Ovary (tissue), 9 donors: Measurements from ENCODE around the gene TNRC6C. TPM values are rescaled to one million over a fixed set of nuclear protein-coding genes. Genes with fewer than 3 reads are reported as not detected.

Experiments
- DNase-seq, 5 donors: peaks; one replicate each; pipeline ENCODE4 v3.0.0-alpha.2; 2019 to 2020
- H3K27ac ChIP-seq, 2 donors: fragments of 200-600 bp; one replicate each; pipeline versions ENCODE4 v1.5.1 to v1.8.0; 2019 to 2022
- H3K27me3 ChIP-seq: fragments of 200-600 bp; one replicate; pipeline ENCODE4 v1.8.0; 2022
- H3K36me3 ChIP-seq: fragments of 200-600 bp; sonication (generic); one replicate; pipeline ENCODE4 v1.5.1; 2019
- H3K4me1 ChIP-seq: one replicate; pipeline ENCODE4 v1.8.1; 2013; ENCODE audit warnings: mild to moderate bottlenecking, moderate library complexity; ENCODE audit not compliant: insufficient read depth
- H3K4me3 ChIP-seq: fragments of 200-600 bp; sonication (generic); one replicate; pipeline ENCODE4 v1.5.1; 2017
- H3K9me3 ChIP-seq, 2 donors: fragments of 200-600 bp in 1 of 2; sonication (generic) in 1 of 2; one replicate each; pipeline versions ENCODE4 v1.5.1 to v1.8.1; 2013 to 2019; ENCODE audit warnings: mild to moderate bottlenecking in 1 of 2, moderate library complexity in 1 of 2
- CTCF ChIP-seq, 3 donors: fragments of 450-650 bp in 2 of 3; fragments of 200-600 bp in 1 of 3; IDR thresholded peaks; one replicate each; pipeline versions ENCODE4 v1.5.1 to v1.8.0; 2016 to 2022; ENCODE audit warnings: antibody characterized with exemption in 3 of 3, mild to moderate bottlenecking in 1 of 3
- EP300 ChIP-seq: sonication (generic); formaldehyde crosslinking; IDR thresholded peaks from one replicate; pipeline ENCODE4 v1.6.1; 2017; ENCODE audit warnings: antibody characterized with exemption
- POLR2A ChIP-seq: fragments of 450-650 bp; IDR thresholded peaks from one replicate; pipeline ENCODE4 v1.6.1; 2017; ENCODE audit warnings: antibody characterized with exemption, mild to moderate bottlenecking, moderate library complexity
- WGBS, 3 donors: extraction: QIAGEN DNeasy Blood & Tissue Kit in 1 of 3; methylation state at CpG; one replicate each; pipeline versions ENCODE4 v1.1.5 to v1.1.7; 2013 to 2017; 5-methylcytosine and 5-hydroxymethylcytosine counted together
- intact Hi-C, 4 donors: fragments of 100-400 bp; cut with DNase I; formaldehyde crosslinking; loops; one replicate each; pipeline versions ENCODE4 v1.11.0 to v1.15.1; 2022 to 2023
- polyA plus RNA-seq, 2 donors: library from polyadenylated mRNA; stranded (reverse); fragments of 200-250 nt in 1 of 2; fragments of 350-450 nt in 1 of 2; fragmentation: Illumina TruSeq in 1 of 2; extraction: RNeasy Lipid Tissue Mini Kit (QIAGEN cat#74804) in 1 of 2; gene quantifications; one replicate each; pipeline ENCODE4 v1.2.3, GENCODE V29; 2013 to 2014
- total RNA-seq, 7 donors: library from RNA; depleted of rRNA in 2 of 7; stranded (reverse); fragments of >200 nt in 2 of 7; fragmentation: NEBNext Ultra II Directional in 3 of 7; extraction: Animal tissue kit (Norgen Biotek cat#: 25700) in 3 of 7; gene quantifications; one replicate each; pipeline versions ENCODE4 v1.1.0 to v1.2.4, GENCODE V29; 2016 to 2023
- donor health status: DM: no; HTN: no; CAD: no; lungs with moderate emphysema.
- donor health status: DM: no; HTN: no; CAD: no.
- donor health status: Bipolar disorder and iron deficiency.
- donor health status: DM: yes; HTN: yes; CAD: no.
- donor health status: DM: no; HTN: no; CAD: no.
- donor health status: DM: yes; HTN: yes; CAD: no.

Gene TNRC6C
- total and polyA plus RNA-seq, 9 donors, result 8.7 to 45.3 (median 32.5) TPM

DNA sequence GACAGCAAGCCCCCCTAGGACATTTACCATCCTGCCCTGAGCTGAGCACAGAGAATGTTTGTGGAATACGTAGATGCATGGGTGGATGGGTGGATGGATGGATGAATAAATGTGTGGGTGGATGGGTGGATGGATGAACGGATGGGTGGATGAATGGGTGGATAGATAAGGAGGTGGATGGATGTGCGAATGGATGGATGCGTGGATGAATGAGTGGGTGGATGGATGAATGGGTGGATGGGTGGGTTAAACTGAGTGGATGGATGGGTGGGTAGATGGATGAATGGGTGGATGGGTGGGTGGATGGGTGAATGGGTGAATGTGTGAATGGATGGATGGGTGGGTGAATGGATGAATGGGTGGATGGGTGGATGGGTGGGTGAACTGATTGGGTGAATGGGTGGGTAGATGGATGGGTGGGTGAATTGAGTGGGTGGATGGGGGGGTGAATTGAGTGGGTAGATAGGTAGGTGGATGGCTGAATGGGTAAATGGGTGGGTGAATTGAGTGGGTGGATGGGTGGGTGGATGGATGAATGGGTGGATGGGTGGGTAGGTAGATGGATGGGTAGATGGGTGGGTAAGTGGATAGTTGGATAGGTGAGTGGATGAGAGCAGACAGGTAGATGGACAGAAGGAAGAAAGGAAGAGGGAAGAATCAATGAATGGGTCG, 164.9 kb downstream of the TNRC6C start:
- no peak for TF ChIP-seq EP300
- no peak for TF ChIP-seq CTCF (IDR thresholded peaks at IDR 0.05)
- TF ChIP-seq POLR2A, result no peak
- WGBS, 3 donors, result 93 to 96% (median 95%) methylated on average over 5 of the region's 5 CpGs
- Histone ChIP-seq H3K27me3 (no peaks in the 10 kb centered on the region), H3K36me3 (no peaks in the 10 kb centered on the region), H3K4me3 (no peak overlapping the region), H3K9me3 (no peaks in the 10 kb centered on the region), H3K4me1 (no peaks in the 10 kb centered on the region), H3K27ac (no peak overlapping the region)
- no peak for DNase-seq
- intact Hi-C loops, result loop anchor here in 1 of 4 donors (10.0 kb wide), 1 partner anchor 251 kb away; the partner anchor contains the start of gene PGS1

DNA sequence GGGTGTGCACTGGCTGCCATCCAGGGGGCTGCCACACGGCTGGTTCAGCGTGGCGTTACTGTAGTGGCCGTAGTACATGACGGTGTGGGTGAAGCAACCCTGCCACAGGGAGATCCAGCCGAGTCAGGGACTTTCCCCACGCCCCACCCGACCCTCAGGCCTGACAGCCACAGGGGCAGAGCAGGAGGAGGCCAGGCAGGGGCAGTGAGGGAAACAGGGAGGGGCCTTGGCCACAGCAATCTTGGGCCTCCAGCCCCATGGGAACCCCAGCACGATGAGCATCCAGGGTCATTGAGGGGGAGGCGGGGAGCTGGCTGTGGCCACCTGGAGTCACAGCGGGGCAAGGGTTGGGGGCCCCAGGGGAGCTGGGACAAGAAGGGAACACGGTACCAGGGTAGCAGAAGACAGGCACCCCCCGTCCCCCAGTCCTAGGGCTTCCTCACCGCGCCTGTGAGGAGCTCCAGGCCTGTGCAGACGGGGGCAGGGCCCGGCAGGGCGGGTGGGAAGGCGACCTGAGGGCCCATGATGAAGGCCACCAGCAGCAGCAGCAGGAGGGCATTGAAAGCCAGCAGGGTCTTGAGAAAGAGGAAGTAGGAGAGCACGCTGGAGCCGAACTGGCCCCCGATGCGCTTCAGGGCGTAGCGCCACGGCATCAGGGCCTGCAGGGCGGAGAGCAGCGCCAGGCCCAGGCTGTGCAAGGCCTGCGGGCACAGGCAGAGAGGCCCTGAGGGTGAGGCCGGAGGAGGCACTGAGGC, 165.8 kb downstream of the TNRC6C start:
- 81 to 90% (median 88%) methylated on average over 28 to 30 of the region's 30 CpGs for WGBS, 3 donors
- intact Hi-C loops, result loop anchor here in 1 of 4 donors (10.0 kb wide), 1 partner anchor 251 kb away; the partner anchor contains the start of gene PGS1
- no peaks in the 10 kb centered on the region for H3K9me3 ChIP-seq
- H3K27me3 ChIP-seq, result no peaks in the 10 kb centered on the region
- H3K36me3 ChIP-seq, result no peaks in the 10 kb centered on the region
- H3K27ac ChIP-seq, result no peak overlapping the region
- no peaks in the 10 kb centered on the region for H3K4me1 ChIP-seq
- TF ChIP-seq EP300 (no peak), CTCF (IDR thresholded peaks at IDR 0.05) (no peak), POLR2A (no peak)
- DNase-seq, result no peak
- no peak overlapping the region for H3K4me3 ChIP-seq

DNA sequence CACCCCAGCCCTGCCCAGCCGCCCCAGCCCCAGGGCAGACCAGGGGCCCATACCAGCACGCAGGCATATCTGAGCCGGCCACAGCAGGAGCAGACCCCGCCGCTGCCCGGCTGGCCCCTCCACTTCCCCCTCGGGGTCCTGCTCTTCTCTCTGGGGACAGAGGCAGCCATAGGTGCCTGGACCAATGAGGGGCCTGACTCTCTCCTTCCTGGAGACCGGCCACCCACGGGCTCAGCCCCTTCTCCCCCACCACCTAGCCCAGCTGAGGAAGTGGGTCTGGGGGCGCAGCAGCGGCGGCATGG, 166.3 kb downstream of the TNRC6C start:
- DNase-seq, result no peak
- Histone ChIP-seq H3K4me1 (no peaks in the 10 kb centered on the region), H3K9me3 (no peaks in the 10 kb centered on the region), H3K4me3 (no peak overlapping the region), H3K36me3 (no peaks in the 10 kb centered on the region), H3K27ac (no peak overlapping the region), H3K27me3 (no peaks in the 10 kb centered on the region)
- WGBS, 3 donors, result 69 to 82% (median 82%) methylated on average over 12 of the region's 12 CpGs
- intact Hi-C loops, result loop anchor here in 1 of 4 donors (10.0 kb wide), 1 partner anchor 250 kb away; the partner anchor contains the start of gene PGS1
- TF ChIP-seq CTCF (IDR thresholded peaks at IDR 0.05), result no peak

GRCh38 chr17:78125138-78125913, 166.8 kb downstream of the TNRC6C start:
- no peak overlapping the region for H3K4me3 ChIP-seq
- no peak for TF ChIP-seq EP300
- TF ChIP-seq POLR2A, result no peak
- TF ChIP-seq CTCF (IDR thresholded peaks at IDR 0.05), result no peak
- no peaks in the 10 kb centered on the region for H3K36me3 ChIP-seq
- no peak overlapping the region for H3K27ac ChIP-seq
- DNase-seq, result no peak
- WGBS, 3 donors, result 78 to 85% (median 83%) methylated on average over 24 to 39 of the region's 39 CpGs
- intact Hi-C loops, result loop anchor here in 1 of 4 donors (10.0 kb wide), 1 partner anchor 249 kb away; the partner anchor contains the start of gene PGS1
- H3K9me3 ChIP-seq, result no peaks in the 10 kb centered on the region
- no peaks in the 10 kb centered on the region for H3K27me3 ChIP-seq
- H3K4me1 ChIP-seq, result no peaks in the 10 kb centered on the region
